Neural progenitor cell (in vitro differentiated cells): Measurements from ENCODE around the gene NR3C2.

Experiments
- EZH2 ChIP-seq: fragments of 200-600 bp; sonication (generic); IDR thresholded peaks from 2 replicates; pipeline ENCODE4 v1.6.1; 2017; ENCODE audit warnings: antibody characterized with exemption, mild to moderate bottlenecking, moderate library complexity
- EZH2phosphoT487 ChIP-seq: fragments of 200-600 bp; sonication (generic); IDR thresholded peaks from 2 replicates; pipeline ENCODE4 v1.6.1; 2017; ENCODE audit warnings: antibody characterized with exemption
- TF ChIP-seq, protein P1 (sequence below): fragments of 200-600 bp; sonication (generic); IDR thresholded peaks from 2 replicates; pipeline ENCODE4 v1.5.1; 2017; ENCODE audit warnings: antibody characterized with exemption, mild to moderate bottlenecking

DNA sequence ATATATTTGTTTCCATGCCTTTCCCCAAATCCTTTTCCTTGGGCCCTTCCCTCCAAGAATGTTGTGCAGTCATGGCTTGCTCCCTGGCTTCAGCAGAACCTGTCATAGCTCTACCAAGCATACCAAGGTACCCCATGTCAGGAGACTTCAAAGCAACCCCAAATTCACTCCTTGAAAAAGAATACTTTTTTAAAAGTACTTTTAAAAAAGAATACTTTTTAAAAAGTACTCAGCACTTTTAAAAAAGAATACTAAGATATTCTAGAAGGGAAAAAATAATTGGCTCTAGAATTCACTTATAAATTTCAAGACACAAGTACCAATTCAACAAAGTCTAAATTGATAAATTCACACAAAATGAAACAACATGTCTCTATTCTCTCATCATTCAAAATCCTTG, 76.0 kb downstream of the NR3C2 start:
- TF ChIP-seq, protein P1, sequence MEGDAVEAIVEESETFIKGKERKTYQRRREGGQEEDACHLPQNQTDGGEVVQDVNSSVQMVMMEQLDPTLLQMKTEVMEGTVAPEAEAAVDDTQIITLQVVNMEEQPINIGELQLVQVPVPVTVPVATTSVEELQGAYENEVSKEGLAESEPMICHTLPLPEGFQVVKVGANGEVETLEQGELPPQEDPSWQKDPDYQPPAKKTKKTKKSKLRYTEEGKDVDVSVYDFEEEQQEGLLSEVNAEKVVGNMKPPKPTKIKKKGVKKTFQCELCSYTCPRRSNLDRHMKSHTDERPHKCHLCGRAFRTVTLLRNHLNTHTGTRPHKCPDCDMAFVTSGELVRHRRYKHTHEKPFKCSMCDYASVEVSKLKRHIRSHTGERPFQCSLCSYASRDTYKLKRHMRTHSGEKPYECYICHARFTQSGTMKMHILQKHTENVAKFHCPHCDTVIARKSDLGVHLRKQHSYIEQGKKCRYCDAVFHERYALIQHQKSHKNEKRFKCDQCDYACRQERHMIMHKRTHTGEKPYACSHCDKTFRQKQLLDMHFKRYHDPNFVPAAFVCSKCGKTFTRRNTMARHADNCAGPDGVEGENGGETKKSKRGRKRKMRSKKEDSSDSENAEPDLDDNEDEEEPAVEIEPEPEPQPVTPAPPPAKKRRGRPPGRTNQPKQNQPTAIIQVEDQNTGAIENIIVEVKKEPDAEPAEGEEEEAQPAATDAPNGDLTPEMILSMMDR = no peak
- no peak for TF ChIP-seq EZH2
- TF ChIP-seq EZH2phosphoT487 = no peak
